ENCODE data around the gene EXOG. TPM values are rescaled to one million over a fixed set of nuclear protein-coding genes. Genes with fewer than 3 reads are reported as not detected.

Gene EXOG
- total and polyA plus RNA-seq, 2 donors from 2014 or later, result 5.5 to 16.4 TPM

DNA sequence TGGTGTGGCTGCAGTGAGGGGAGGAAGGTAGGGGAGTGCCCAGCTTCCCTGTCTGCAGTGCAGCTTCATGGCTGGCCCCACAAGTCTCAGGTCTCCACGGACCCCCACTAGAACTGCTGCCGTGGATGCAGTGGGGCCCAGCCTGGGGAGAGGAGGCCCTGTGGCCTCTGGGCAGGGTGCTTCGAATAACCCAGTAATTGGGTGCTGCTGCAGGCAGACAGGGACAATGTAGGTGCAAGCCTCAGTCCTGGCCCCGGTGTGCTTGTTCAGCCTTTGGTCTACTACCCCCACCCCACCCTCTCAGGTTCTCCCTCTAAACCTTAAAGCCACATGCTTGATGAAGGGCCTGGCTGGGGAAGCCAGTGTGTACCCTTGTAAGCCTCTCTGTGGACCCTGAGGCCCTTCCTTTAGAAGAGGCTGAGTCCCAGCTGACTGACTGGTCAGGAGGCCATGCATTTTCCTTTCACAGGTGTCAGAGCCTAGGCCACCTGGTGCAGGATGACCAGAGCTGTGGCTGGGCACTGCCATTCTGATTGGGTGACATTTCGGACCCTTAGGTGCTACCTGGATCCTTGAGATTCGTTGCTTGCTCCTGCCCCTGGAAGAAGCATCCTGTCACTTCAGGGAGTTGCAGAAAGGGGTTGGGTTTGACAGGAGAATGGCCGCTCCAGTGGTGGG lies 21.1 kb upstream of the EXOG start:
- Histone ChIP-seq H3K4me1 (ENCODE audit: control insufficient read depth in 2 of 3, insufficient read depth in 2 of 3, low read depth in 1 of 3, low read length in 3 of 3) (peaks cover 0 to 21% (median 20%) of the 10 kb centered on the region in 3 donors), H3K9ac (ENCODE audit: low read length in 3 of 3) (no peak overlapping the region), H3K36me3 (ENCODE audit: control insufficient read depth in 2 of 3, insufficient read depth in 3 of 3, low read length in 3 of 3) (peaks cover 0 to 9% (median 2%) of the 10 kb centered on the region in 3 donors), H3K27me3 (ENCODE audit: control insufficient read depth, insufficient read depth, low read length) (no peaks in the 10 kb centered on the region), H3K27ac (ENCODE audit: low read depth in 2 of 2, low read length in 2 of 2) (no peak overlapping the region), H3K4me3 (ENCODE audit: low read length in 3 of 3) (no peak overlapping the region), H3K9me3 (ENCODE audit: control insufficient read depth in 2 of 3, insufficient read depth in 1 of 3, low read length in 3 of 3) (no peaks in the 10 kb centered on the region)
- intact Hi-C loops (cut with DNase I), result no loop called here
- peak in 1 of 5 donors; percentile 15 for DNase-seq
- FAIRE-seq, result no peak
- TF ChIP-seq, protein P1, sequence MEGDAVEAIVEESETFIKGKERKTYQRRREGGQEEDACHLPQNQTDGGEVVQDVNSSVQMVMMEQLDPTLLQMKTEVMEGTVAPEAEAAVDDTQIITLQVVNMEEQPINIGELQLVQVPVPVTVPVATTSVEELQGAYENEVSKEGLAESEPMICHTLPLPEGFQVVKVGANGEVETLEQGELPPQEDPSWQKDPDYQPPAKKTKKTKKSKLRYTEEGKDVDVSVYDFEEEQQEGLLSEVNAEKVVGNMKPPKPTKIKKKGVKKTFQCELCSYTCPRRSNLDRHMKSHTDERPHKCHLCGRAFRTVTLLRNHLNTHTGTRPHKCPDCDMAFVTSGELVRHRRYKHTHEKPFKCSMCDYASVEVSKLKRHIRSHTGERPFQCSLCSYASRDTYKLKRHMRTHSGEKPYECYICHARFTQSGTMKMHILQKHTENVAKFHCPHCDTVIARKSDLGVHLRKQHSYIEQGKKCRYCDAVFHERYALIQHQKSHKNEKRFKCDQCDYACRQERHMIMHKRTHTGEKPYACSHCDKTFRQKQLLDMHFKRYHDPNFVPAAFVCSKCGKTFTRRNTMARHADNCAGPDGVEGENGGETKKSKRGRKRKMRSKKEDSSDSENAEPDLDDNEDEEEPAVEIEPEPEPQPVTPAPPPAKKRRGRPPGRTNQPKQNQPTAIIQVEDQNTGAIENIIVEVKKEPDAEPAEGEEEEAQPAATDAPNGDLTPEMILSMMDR (IDR thresholded peaks at IDR 0.05; ENCODE audit: borderline replicate concordance, extremely low read depth, insufficient read depth), result no peak

DNA sequence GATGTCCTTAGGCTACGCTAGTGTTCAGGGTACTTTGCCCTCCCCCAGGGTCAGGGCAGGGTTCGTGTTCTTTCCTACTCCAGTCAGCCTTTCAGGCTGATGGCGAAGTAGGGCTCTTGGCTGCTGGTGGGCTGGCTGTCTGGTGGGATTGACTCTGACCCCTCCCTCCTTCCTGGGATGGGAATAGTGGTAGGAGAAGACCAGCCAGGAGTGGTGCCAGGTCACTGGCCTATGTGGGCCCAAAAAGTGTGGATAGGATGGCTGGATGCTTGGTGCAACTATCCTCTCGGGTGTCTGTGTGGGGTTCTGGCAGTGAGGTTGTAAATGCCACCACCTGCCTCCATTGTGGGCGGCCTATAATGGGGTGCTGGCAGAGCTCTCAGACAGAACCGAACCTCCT lies 20.4 kb upstream of the EXOG start:
- Histone ChIP-seq H3K27ac (ENCODE audit: low read depth in 2 of 2, low read length in 2 of 2) (no peak overlapping the region), H3K9me3 (ENCODE audit: control insufficient read depth in 2 of 3, insufficient read depth in 1 of 3, low read length in 3 of 3) (no peaks in the 10 kb centered on the region), H3K4me3 (ENCODE audit: low read length in 3 of 3) (no peak overlapping the region), H3K36me3 (ENCODE audit: control insufficient read depth in 2 of 3, insufficient read depth in 3 of 3, low read length in 3 of 3) (peaks cover 6 to 16% (median 9%) of the 10 kb centered on the region in 3 donors), H3K27me3 (ENCODE audit: control insufficient read depth, insufficient read depth, low read length) (no peaks in the 10 kb centered on the region), H3K4me1 (ENCODE audit: control insufficient read depth in 2 of 3, insufficient read depth in 2 of 3, low read depth in 1 of 3, low read length in 3 of 3) (peaks cover 0 to 21% (median 20%) of the 10 kb centered on the region in 3 donors), H3K9ac (ENCODE audit: low read length in 3 of 3) (no peak overlapping the region)
- DNase-seq, result peak in 1 of 5 donors; percentile 14
- intact Hi-C loops (cut with DNase I), result no loop called here
- TF ChIP-seq, protein P1 (IDR thresholded peaks at IDR 0.05; ENCODE audit: borderline replicate concordance, extremely low read depth, insufficient read depth), result no peak
- no peak for FAIRE-seq

DNA sequence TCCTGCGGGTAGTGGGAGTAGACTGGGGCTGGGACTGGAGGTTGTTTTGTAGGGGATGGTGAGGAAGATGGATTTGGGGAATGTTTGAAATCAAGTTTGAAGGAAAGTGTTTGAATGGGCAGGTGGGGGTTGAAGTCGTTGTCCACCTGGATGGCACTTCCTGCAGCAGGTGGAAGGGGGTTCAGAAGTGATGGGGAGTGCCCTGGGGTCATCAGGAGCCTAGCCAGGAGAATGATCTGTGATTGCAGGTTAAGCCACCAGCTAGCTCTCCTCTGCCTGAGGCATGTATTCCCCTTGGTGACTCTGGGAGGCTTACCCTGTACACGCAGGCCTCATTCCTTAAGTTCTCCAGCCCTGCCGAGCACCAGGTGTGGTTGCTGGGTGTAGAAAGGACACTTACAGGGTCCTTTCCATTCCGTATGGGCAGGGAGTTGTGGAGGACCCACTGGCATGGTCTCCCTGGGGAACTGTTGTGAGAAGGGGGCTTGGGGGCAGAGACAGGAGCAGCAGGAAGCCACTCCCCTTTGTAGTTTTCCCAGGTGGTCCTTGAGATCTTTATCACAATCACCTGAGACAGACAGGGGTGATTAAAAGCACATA lies 19.9 kb upstream of the EXOG start:
- H3K36me3 ChIP-seq (ENCODE audit: control insufficient read depth in 2 of 3, insufficient read depth in 3 of 3, low read length in 3 of 3), result peaks cover 9 to 20% (median 14%) of the 10 kb centered on the region in 3 donors
- H3K9ac ChIP-seq (ENCODE audit: low read length in 3 of 3), result no peak overlapping the region
- FAIRE-seq (no peak), DNase-seq (no peak)
- H3K9me3 ChIP-seq (ENCODE audit: control insufficient read depth in 2 of 3, insufficient read depth in 1 of 3, low read length in 3 of 3), result no peaks in the 10 kb centered on the region
- no peak overlapping the region for H3K27ac ChIP-seq (ENCODE audit: low read depth in 2 of 2, low read length in 2 of 2)
- H3K4me3 ChIP-seq (ENCODE audit: low read length in 3 of 3), result no peak overlapping the region
- intact Hi-C loops (cut with DNase I), result no loop called here
- H3K27me3 ChIP-seq (ENCODE audit: control insufficient read depth, insufficient read depth, low read length), result no peaks in the 10 kb centered on the region
- TF ChIP-seq, protein P1 (IDR thresholded peaks at IDR 0.05; ENCODE audit: borderline replicate concordance, extremely low read depth, insufficient read depth), result no peak
- peaks cover 0 to 21% (median 20%) of the 10 kb centered on the region in 3 donors for H3K4me1 ChIP-seq (ENCODE audit: control insufficient read depth in 2 of 3, insufficient read depth in 2 of 3, low read depth in 1 of 3, low read length in 3 of 3)

Measured in kidney (tissue), 14 donors.